Brain microvascular endothelial cell (primary cell): ENCODE data around the gene OTUD5.

Experiments used
- DNase-seq: peaks from one replicate; pipeline ENCODE4 v3.0.0-alpha.2; 2020
- H3K27ac ChIP-seq: fragments of 250-450 bp; sonication (Bioruptor Pico); 2 replicates; pipeline ENCODE4 v1.5.1; 2020; ENCODE audit warnings: mild to moderate bottlenecking, moderate library complexity
- H3K27me3 ChIP-seq: fragments of 250-450 bp; sonication (Bioruptor Pico); replicated peaks from 2 replicates; pipeline ENCODE4 v1.5.1; 2020; ENCODE audit warnings: mild to moderate bottlenecking
- H3K36me3 ChIP-seq: fragments of 250-450 bp; sonication (Bioruptor Pico); replicated peaks from 2 replicates; pipeline ENCODE4 v1.5.1; 2020; ENCODE audit warnings: mild to moderate bottlenecking
- H3K4me3 ChIP-seq: 2 replicates; pipeline ENCODE4 v1.5.1; 2011; ENCODE audit warnings: low read depth, mild to moderate bottlenecking, control low read depth, low read length, moderate library complexity
- CTCF ChIP-seq: IDR thresholded peaks from 2 replicates; pipeline ENCODE4 v1.5.1; 2011; ENCODE audit warnings: low read depth, mild to moderate bottlenecking, moderate library complexity, low read length, control low read depth, inconsistent platforms; ENCODE audit errors: missing control alignments
- in situ Hi-C: cut with HindIII; loops from 2 replicates; pipeline ENCODE4 v1.10.0; 2017; ENCODE audit warnings: low sequenced_read_pairs, low pct_ligation_motif_present

The OTUD5 gene

GRCh38 chrX:48933757-48934156 is 23.6 kb downstream of the OTUD5 start:
- no peaks in the 10 kb centered on the region for H3K27me3 ChIP-seq
- no peak for DNase-seq
- no peak for TF ChIP-seq CTCF
- H3K4me3 ChIP-seq, result no peak overlapping the region
- no peak overlapping the region for H3K27ac ChIP-seq
- peaks cover 5% of the 10 kb centered on the region for H3K36me3 ChIP-seq
- in situ Hi-C loops, result no loop called here

GRCh38 chrX:48927736-48928382 is 29.5 kb downstream of the OTUD5 start:
- TF ChIP-seq CTCF, result no peak
- Histone ChIP-seq H3K4me3 (no peak overlapping the region), H3K27me3 (no peaks in the 10 kb centered on the region), H3K36me3 (peaks cover 7% of the 10 kb centered on the region), H3K27ac (no peak overlapping the region)
- in situ Hi-C loops, result no loop called here
- DNase-seq, result no peak

- H3K27ac ChIP-seq, result no peak overlapping the region
- peaks cover 7% of the 10 kb centered on the region for H3K36me3 ChIP-seq
- no peak for DNase-seq
- in situ Hi-C loops, result no loop called here
- H3K27me3 ChIP-seq, result no peaks in the 10 kb centered on the region
- TF ChIP-seq CTCF, result no peak
- H3K4me3 ChIP-seq, result no peak overlapping the region
Observed at GRCh38 chrX:48927123-48927522, 30.3 kb downstream of the OTUD5 start.

GRCh38 chrX:48924270-48924669 is 33.1 kb downstream of the OTUD5 start:
- in situ Hi-C loops, result no loop called here
- H3K36me3 ChIP-seq, result peaks cover 7% of the 10 kb centered on the region
- no peak for DNase-seq
- no peak overlapping the region for H3K27ac ChIP-seq
- no peak overlapping the region for H3K4me3 ChIP-seq
- H3K27me3 ChIP-seq, result no peaks in the 10 kb centered on the region
- no peak for TF ChIP-seq CTCF

GRCh38 chrX:48923771-48924170 is 33.6 kb downstream of the OTUD5 start:
- no peak for DNase-seq
- TF ChIP-seq CTCF, result no peak
- in situ Hi-C loops, result no loop called here
- peaks cover 7% of the 10 kb centered on the region for H3K36me3 ChIP-seq
- H3K27ac ChIP-seq, result no peak overlapping the region
- no peak overlapping the region for H3K4me3 ChIP-seq
- no peaks in the 10 kb centered on the region for H3K27me3 ChIP-seq

- no peak overlapping the region for H3K27ac ChIP-seq
- in situ Hi-C loops, result no loop called here
Observed at GRCh38 chrX:48920718-48921104, 36.7 kb downstream of the OTUD5 start.

More at GRCh38 chrX:48920718-48921104, 36.7 kb downstream of the OTUD5 start:
- Histone ChIP-seq H3K4me3 (no peak overlapping the region), H3K27me3 (no peaks in the 10 kb centered on the region), H3K36me3 (peaks cover 7% of the 10 kb centered on the region)
- DNase-seq, result no peak
- TF ChIP-seq CTCF, result no peak
